IMR-90 (cell line): ENCODE data around the gene EXOC4. TPM values are rescaled to one million over a fixed set of nuclear protein-coding genes. Genes with fewer than 3 reads are reported as not detected.

Source experiments
- ATAC-seq: fragments of 200-7000 bp; cut with Tn5 transposase; 2 replicates; pipeline ENCODE4 v1.9.1; 2020; ENCODE audit warnings: low read depth, mild to moderate bottlenecking, moderate library complexity
- BruUV-seq: library from RNA; stranded (reverse); fragments of 400-500 nt; replicated peaks from 2 replicates; lab custom pipeline; 2021; lab: Mats Ljungman, UMichigan
- CTCF ChIA-PET: fragments of 300-600 bp; formaldehyde crosslinking; extraction: SDS; loops from one replicate; lab custom pipeline; 2021; ENCODE audit warnings: antibody characterized with exemption; lab: Yijun Ruan, JAX
- POLR2A ChIA-PET: fragments of 300-600 bp; sonication (Branson Sonifier 250); formaldehyde crosslinking; loops from one replicate; lab custom pipeline; 2022; ENCODE audit warnings: antibody characterized with exemption; ENCODE audit not compliant: unreplicated experiment; lab: Charles Lee
- DNase-seq: peaks from one replicate; pipeline ENCODE4 v3.0.0; 2013
- H2AFZ ChIP-seq: replicated peaks from 2 replicates; pipeline ENCODE3; 2013; ENCODE audit warnings: low read length, mild to moderate bottlenecking; ENCODE audit not compliant: poor library complexity
- H2AK5ac ChIP-seq: 2 replicates; pipeline ENCODE4 v1.6.1; 2013; ENCODE audit warnings: low read depth, low read length, inconsistent platforms
- H2AK9ac ChIP-seq: replicated peaks from 2 replicates; pipeline ENCODE3; 2013; ENCODE audit warnings: mild to moderate bottlenecking, low read depth, low read length, moderate library complexity; ENCODE audit not compliant: poor library complexity
- H2BK120ac ChIP-seq: 2 replicates; pipeline ENCODE4 v1.6.1; 2013; ENCODE audit warnings: low read depth, low read length, inconsistent platforms
- H2BK15ac ChIP-seq: 3 replicates; pipeline ENCODE4 v1.6.1; 2013; ENCODE audit warnings: low read depth, low read length, inconsistent platforms
- H2BK20ac ChIP-seq: 2 replicates; pipeline ENCODE4 v1.6.1; 2013; ENCODE audit warnings: low read depth, mild to moderate bottlenecking, inconsistent platforms, low read length, moderate library complexity
- H2BK5ac ChIP-seq: 2 replicates; pipeline ENCODE4 v1.6.1; 2013; ENCODE audit warnings: mild to moderate bottlenecking, low read depth, low read length, inconsistent platforms; ENCODE audit not compliant: poor library complexity, severe bottlenecking
- H3K14ac ChIP-seq: replicated peaks from 2 replicates; pipeline ENCODE4 v1.6.1; 2013; ENCODE audit warnings: low read depth, low read length, inconsistent platforms
- H3K18ac ChIP-seq: 2 replicates; pipeline ENCODE4 v1.6.1; 2013; ENCODE audit warnings: low read depth, low read length, control low read depth
- H3K23ac ChIP-seq: 2 replicates; pipeline ENCODE4 v1.6.1; 2013; ENCODE audit warnings: low read depth, low read length, inconsistent platforms
- H3K27ac ChIP-seq: 2 replicates; pipeline ENCODE4 v1.5.1; 2013; ENCODE audit warnings: mild to moderate bottlenecking, control low read depth, low read length; ENCODE audit not compliant: insufficient read depth
- H3K27me3 ChIP-seq: 2 replicates; pipeline ENCODE4 v1.6.1; 2013; ENCODE audit warnings: low read length; ENCODE audit not compliant: control insufficient read depth, insufficient read depth
- H3K36me3 ChIP-seq: 2 replicates; pipeline ENCODE4 v1.6.1; 2013; ENCODE audit warnings: low read length, mixed read lengths; ENCODE audit not compliant: control insufficient read depth, insufficient read depth
- H3K4ac ChIP-seq: 2 replicates; pipeline ENCODE4 v1.6.1; 2013; ENCODE audit warnings: low read depth, low read length, inconsistent platforms
- H3K4me1 ChIP-seq: 2 replicates; pipeline ENCODE4 v1.6.1; 2013; ENCODE audit warnings: low read length, mixed read lengths; ENCODE audit not compliant: control insufficient read depth, insufficient read depth
- H3K4me2 ChIP-seq: 2 replicates; pipeline ENCODE4 v1.6.1; 2013; ENCODE audit warnings: low read depth, mild to moderate bottlenecking, control low read depth, low read length, moderate library complexity
- H3K4me3 ChIP-seq: 2 replicates; pipeline ENCODE4 v1.5.1; 2013; ENCODE audit warnings: low read depth, mild to moderate bottlenecking, control low read depth, low read length, moderate library complexity; ENCODE audit not compliant: insufficient read depth
- H3K56ac ChIP-seq: 2 replicates; pipeline ENCODE4 v1.6.1; 2013; ENCODE audit warnings: low read length, inconsistent platforms; ENCODE audit not compliant: insufficient read depth; ENCODE audit errors: extremely low read depth
- H3K79me1 ChIP-seq, 2 experiments: 2 replicates each; pipeline ENCODE4 v1.6.1; 2013; ENCODE audit warnings: low read length in 2 of 2, inconsistent platforms in 1 of 2, low read depth in 1 of 2
- H3K9ac ChIP-seq: 2 replicates; pipeline ENCODE4 v1.6.1; 2013; ENCODE audit warnings: low read depth, low read length, control low read depth
- H3K9me1 ChIP-seq: 2 replicates; pipeline ENCODE4 v1.6.1; 2013; ENCODE audit warnings: low read length, inconsistent platforms; ENCODE audit not compliant: insufficient read depth
- H3K9me3 ChIP-seq: 2 replicates; pipeline ENCODE4 v1.6.1; 2013; ENCODE audit warnings: low read length; ENCODE audit not compliant: control insufficient read depth, insufficient read depth
- H4K20me1 ChIP-seq: 2 replicates; pipeline ENCODE4 v1.6.1; 2013; ENCODE audit warnings: low read length, inconsistent platforms; ENCODE audit not compliant: insufficient read depth
- H4K5ac ChIP-seq: 2 replicates; pipeline ENCODE4 v1.6.1; 2013; ENCODE audit warnings: mild to moderate bottlenecking, low read depth, low read length, control low read depth
- H4K8ac ChIP-seq, 2 experiments: 2 replicates each; pipeline ENCODE4 v1.6.1; 2013; ENCODE audit warnings: low read depth in 2 of 2, low read length in 2 of 2, control low read depth in 1 of 2, inconsistent platforms in 1 of 2
- H4K91ac ChIP-seq: 2 replicates; pipeline ENCODE4 v1.6.1; 2013; ENCODE audit warnings: low read depth, low read length, inconsistent platforms; ENCODE audit not compliant: insufficient read depth
- BHLHE40 ChIP-seq: fragments of 150-350 bp; IDR thresholded peaks from 2 replicates; pipeline ENCODE4 v1.6.1; 2016; ENCODE audit warnings: mild to moderate bottlenecking, low read depth, low read length
- CEBPB ChIP-seq: IDR thresholded peaks from 2 replicates; pipeline ENCODE4 v1.6.1; 2012; ENCODE audit warnings: low read depth, low read length, improper control_type of control experiment
- CHD1 ChIP-seq: IDR thresholded peaks from 2 replicates; pipeline ENCODE4 v1.6.1; 2012; ENCODE audit warnings: low read depth, low read length, improper control_type of control experiment
- CTCF ChIP-seq: conservative IDR thresholded peaks from 2 replicates; pipeline ENCODE4 v1.5.1; 2012; ENCODE audit warnings: mild to moderate bottlenecking, low read depth, low read length, improper control_type of control experiment
- ELK1 ChIP-seq: fragments of 150-350 bp; IDR thresholded peaks from 2 replicates; pipeline ENCODE4 v1.6.1; 2016; ENCODE audit warnings: low read depth, mild to moderate bottlenecking, low read length, moderate library complexity, borderline replicate concordance
- MAFK ChIP-seq: IDR thresholded peaks from 2 replicates; pipeline ENCODE4 v1.6.1; 2012; ENCODE audit warnings: low read depth, low read length, improper control_type of control experiment
- MAZ ChIP-seq: IDR thresholded peaks from 2 replicates; pipeline ENCODE4 v1.6.1; 2012; ENCODE audit warnings: low read depth, mild to moderate bottlenecking, low read length, improper control_type of control experiment, moderate library complexity, borderline replicate concordance
- MXI1 ChIP-seq: IDR thresholded peaks from 2 replicates; pipeline ENCODE4 v1.6.1; 2012; ENCODE audit warnings: low read depth, mild to moderate bottlenecking, low read length, moderate library complexity, borderline replicate concordance
- NFE2L2 ChIP-seq: fragments of 150-350 bp; IDR thresholded peaks from 2 replicates; pipeline ENCODE4 v1.6.1; 2016; ENCODE audit warnings: low read depth, mild to moderate bottlenecking, low read length
- POLR2A ChIP-seq: IDR thresholded peaks from 2 replicates; pipeline ENCODE4 v1.6.1; 2012; ENCODE audit warnings: mild to moderate bottlenecking, low read depth, low read length
- RCOR1 ChIP-seq: IDR thresholded peaks from 2 replicates; pipeline ENCODE4 v1.6.1; 2012; ENCODE audit warnings: mild to moderate bottlenecking, low read length, improper control_type of control experiment; ENCODE audit not compliant: insufficient replicate concordance
- RFX5 ChIP-seq: IDR thresholded peaks from 2 replicates; pipeline ENCODE4 v1.8.0; 2012; ENCODE audit warnings: low read depth, mild to moderate bottlenecking, low read length, moderate library complexity
- SMC3 ChIP-seq: fragments of 150-350 bp; IDR thresholded peaks from 2 replicates; pipeline ENCODE4 v1.6.1; 2016; ENCODE audit warnings: low read depth, mild to moderate bottlenecking, antibody characterized with exemption, low read length, moderate library complexity
- USF2 ChIP-seq: fragments of 150-350 bp; IDR thresholded peaks from 2 replicates; pipeline ENCODE4 v1.6.1; 2017; ENCODE audit warnings: mild to moderate bottlenecking, antibody characterized with exemption, low read length, low read depth
- WGBS, 2 experiments: methylation state at CpG; one replicate each; pipeline versions ENCODE4 v1.1.5 to v1.1.7; 2013; ENCODE audit warnings: missing lambda C conversion rate in 2 of 2; ENCODE audit not compliant: insufficient read length in 1 of 2; ENCODE audit errors: extremely low coverage in 2 of 2; 5-methylcytosine and 5-hydroxymethylcytosine counted together
- dilution Hi-C: fragments of 300-500 bp; cut with HindIII; formaldehyde crosslinking; loops from one replicate; pipeline ENCODE4 v1.14.3; 2018; ENCODE audit warnings: low sequenced_read_pairs; ENCODE audit not compliant: unreplicated experiment
- in situ Hi-C: fragments of 300-500 bp; cut with MboI; formaldehyde crosslinking; loops from 3 replicates; pipeline ENCODE4 v1.14.3; 2019; ENCODE audit warnings: low sequenced_read_pairs, inconsistent platforms, mixed read lengths
- intact Hi-C: fragments of 100-400 bp; cut with micrococcal nuclease; formaldehyde crosslinking; loops from 2 replicates; pipeline ENCODE4 v1.10.0; 2022
- polyA plus RNA-seq, 3 experiments: library from polyadenylated mRNA; depleted of rRNA; stranded (reverse); fragments of >200 nt; gene quantifications; 2 replicates each; pipeline ENCODE4 v1.2.3, GENCODE V29; 2012; ENCODE audit warnings: low replicate concordance in 1 of 3
- total RNA-seq: library from RNA; depleted of rRNA; stranded (reverse); fragments of >200 nt; gene quantifications from 2 replicates; pipeline ENCODE4 v1.2.3, GENCODE V29; 2012

The EXOC4 gene
- total and polyA plus RNA-seq, 2 of the 4 experiments (the other 2 are of a cell fraction), result 25.4 to 94.6 TPM

- DNase-seq, result no peak
These were observed 40.7 kb downstream of the EXOC4 start for GRCh38 chr7:133293384-133294160.

More at GRCh38 chr7:133293384-133294160, 40.7 kb downstream of the EXOC4 start:
- no peak overlapping the region for H4K5ac ChIP-seq
- no peak overlapping the region for H2AFZ ChIP-seq
- in situ Hi-C loops, result no loop called here
- no peak overlapping the region for H3K4me2 ChIP-seq
- H2AK5ac ChIP-seq, result no peak overlapping the region
- no peak overlapping the region for H3K27ac ChIP-seq
- no peak overlapping the region for H2BK120ac ChIP-seq
- no peak for ATAC-seq
- H3K18ac ChIP-seq, result no peak overlapping the region
- H2BK20ac ChIP-seq, result no peak overlapping the region
- no TSS peak for BruUV-seq
- no peak overlapping the region for H3K14ac ChIP-seq
- peaks cover 8% of the 10 kb centered on the region; the same call in 1 of the 2 replicates for H3K36me3 ChIP-seq
- dilution Hi-C loops, result no loop called here
- H4K8ac ChIP-seq, result no peak overlapping the region
- H3K9me3 ChIP-seq, result no peaks in the 10 kb centered on the region
- no peaks in the 10 kb centered on the region for H3K27me3 ChIP-seq
- H2AK9ac ChIP-seq, result no peak overlapping the region
- no peaks in the 10 kb centered on the region for H4K20me1 ChIP-seq
- TF ChIP-seq SMC3 (no peak), RCOR1 (no peak), CHD1 (no peak), POLR2A (no peak), USF2 (no peak), BHLHE40 (no peak), MAZ (no peak), CTCF (no peak), ELK1 (no peak), MXI1 (no peak), RFX5 (no peak), MAFK (no peak), NFE2L2 (no peak), CEBPB (no peak)
- ChIA-PET POLR2A (no interaction called here), CTCF (no interaction called here)
- H3K4me1 ChIP-seq, result no peaks in the 10 kb centered on the region
- 100% methylated on average over 1 of the region's 6 CpGs; no CpG with 5 or more reads in 1 of the 2 experiments for WGBS, 2 experiments
- H3K56ac ChIP-seq, result no peak overlapping the region
- H2BK15ac ChIP-seq, result no peak overlapping the region
- no peak overlapping the region for H3K4ac ChIP-seq
- no peak overlapping the region for H3K9ac ChIP-seq
- H4K91ac ChIP-seq, result no peak overlapping the region
- no peak overlapping the region for H3K4me3 ChIP-seq
- H3K23ac ChIP-seq, result no peak overlapping the region
- H3K9me1 ChIP-seq, result no peaks in the 10 kb centered on the region
- peaks cover 3 to 14% of the 10 kb centered on the region in 2 experiments; a peak in 2 of 4 replicates for H3K79me1 ChIP-seq
- intact Hi-C loops, result no loop called here
- no peak overlapping the region for H2BK5ac ChIP-seq
